LNCAP (cell line): ENCODE data around the gene SUSD4.

Experiments used
- TF ChIP-seq, protein P1 (sequence below): fragments of 450-650 bp; IDR thresholded peaks from 2 replicates; pipeline ENCODE4 v1.5.1; 2017; ENCODE audit warnings: mild to moderate bottlenecking

SUSD4 gene

DNA sequence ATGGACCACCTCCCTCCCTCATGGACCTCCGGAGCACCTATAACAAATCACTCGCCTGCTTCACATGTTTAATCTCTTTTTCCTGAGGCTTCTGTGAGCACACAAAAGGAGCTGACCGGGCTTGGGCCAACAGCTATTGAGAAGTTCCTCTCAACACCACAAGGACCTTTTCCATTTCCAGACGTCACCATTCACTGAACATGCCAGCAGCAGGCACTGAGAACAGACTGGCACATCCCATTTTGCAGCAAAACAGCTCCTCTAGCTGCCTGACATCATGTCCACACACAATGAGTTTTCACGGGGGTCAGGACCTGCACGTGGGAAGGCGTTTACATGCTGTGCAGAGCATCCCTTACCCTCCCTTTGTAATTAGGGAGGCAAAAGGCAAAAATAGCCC is 11.0 kb downstream of the SUSD4 start:
- TF ChIP-seq, protein P1, sequence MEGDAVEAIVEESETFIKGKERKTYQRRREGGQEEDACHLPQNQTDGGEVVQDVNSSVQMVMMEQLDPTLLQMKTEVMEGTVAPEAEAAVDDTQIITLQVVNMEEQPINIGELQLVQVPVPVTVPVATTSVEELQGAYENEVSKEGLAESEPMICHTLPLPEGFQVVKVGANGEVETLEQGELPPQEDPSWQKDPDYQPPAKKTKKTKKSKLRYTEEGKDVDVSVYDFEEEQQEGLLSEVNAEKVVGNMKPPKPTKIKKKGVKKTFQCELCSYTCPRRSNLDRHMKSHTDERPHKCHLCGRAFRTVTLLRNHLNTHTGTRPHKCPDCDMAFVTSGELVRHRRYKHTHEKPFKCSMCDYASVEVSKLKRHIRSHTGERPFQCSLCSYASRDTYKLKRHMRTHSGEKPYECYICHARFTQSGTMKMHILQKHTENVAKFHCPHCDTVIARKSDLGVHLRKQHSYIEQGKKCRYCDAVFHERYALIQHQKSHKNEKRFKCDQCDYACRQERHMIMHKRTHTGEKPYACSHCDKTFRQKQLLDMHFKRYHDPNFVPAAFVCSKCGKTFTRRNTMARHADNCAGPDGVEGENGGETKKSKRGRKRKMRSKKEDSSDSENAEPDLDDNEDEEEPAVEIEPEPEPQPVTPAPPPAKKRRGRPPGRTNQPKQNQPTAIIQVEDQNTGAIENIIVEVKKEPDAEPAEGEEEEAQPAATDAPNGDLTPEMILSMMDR = no peak

DNA sequence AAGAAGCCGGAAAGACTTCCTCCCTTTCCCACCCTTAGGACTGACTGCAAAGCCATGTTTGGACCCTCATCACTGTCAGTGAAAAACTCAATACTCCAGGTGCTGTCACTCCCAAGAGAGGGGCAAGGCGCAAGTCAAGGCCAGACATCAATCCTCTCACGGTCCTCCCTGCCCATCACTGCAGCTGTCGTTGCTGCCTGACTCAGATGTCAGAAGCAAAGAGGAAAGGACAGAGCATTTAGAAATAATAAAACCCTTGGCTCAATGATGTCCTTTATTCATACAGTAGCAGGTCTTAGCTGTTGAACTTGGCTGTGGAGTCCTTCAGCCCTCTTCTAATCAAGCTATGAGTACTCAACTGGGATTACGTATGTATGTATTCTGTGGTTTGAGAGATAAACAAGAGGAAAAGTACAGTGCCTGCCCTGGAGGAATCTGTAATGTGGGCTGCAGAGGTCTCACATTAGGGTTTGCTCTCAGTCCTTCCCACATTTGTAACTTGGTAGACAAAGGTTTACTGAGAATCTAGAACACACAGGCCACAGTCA is 13.5 kb downstream of the SUSD4 start:
- TF ChIP-seq, protein P1 = no peak

DNA sequence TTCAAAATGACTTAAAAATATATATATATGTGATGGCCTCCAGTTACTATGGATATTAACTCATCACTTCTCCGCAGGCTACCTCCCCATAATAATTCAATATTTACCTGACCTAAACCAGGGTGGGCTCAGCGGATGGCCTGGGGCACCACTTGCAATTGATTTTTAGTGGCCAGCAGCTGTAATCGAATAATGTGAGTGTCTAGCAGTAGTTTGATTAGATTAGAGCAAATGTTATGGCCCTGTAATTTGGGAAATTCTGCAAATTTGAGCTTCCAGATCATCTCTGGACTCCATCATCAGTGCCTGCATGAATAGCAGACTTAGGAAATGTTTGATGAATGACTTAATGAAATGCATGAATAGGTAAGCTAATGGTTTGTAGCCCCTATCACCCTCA is 14.7 kb downstream of the SUSD4 start:
- TF ChIP-seq, protein P1 = no peak

DNA sequence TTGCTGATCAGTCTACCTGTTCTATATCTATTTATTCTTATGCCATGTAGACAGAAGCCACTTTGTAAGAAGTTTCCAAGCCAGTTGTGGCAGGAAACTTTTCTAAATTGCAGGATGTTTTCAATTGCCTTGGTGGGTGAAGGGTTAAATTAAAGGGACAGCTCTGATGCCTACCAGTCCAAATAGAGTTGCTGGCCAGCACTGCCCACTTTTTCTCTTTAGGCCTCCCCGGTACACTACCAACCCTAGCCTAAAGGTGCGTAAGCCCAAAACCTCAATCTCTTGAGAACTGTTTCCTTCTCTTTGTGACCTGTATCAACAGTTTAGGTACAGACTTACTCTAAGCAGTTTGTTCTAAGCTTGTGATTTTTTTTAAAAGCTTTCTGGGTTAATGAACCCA is 15.5 kb downstream of the SUSD4 start:
- TF ChIP-seq, protein P1 = no peak

DNA sequence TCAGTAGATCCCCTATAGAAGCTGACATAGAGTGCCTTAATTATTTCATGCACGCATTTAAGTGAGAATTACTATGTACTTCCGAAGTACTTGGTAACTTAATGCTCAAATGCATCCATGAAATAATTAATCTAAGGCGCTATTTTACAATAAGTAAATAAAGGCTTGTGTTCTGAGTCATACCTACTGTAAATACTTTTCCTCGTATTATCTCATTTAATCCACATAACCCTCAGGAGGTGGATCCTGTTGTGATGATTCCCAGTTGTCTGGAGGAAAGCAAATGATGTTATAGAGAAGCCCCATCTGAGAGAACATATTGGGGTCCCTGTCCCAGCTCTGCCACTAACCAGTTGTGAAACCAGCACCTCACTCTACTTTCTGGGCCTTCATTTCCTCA is 16.4 kb downstream of the SUSD4 start:
- TF ChIP-seq, protein P1 = no peak

DNA sequence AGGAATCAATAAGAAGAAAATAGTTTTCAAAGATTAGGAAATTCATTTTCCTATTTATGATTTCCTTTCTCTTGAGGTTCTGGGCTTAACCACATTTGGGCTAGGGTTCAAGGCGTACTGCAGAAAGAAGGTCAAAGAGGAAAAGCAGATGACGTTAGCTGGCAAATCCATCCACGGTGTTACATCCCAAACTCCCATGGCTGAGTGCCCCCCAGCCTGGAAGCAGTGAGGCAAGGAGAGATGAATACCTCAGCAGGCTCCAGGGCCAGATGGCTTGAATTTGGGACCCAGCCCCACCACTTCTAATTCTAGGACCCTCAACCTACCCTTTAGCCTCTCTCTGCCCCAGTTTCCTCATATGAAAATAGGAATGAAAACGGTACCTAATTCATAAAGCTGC is 17.7 kb downstream of the SUSD4 start:
- TF ChIP-seq, protein P1 = no peak

DNA sequence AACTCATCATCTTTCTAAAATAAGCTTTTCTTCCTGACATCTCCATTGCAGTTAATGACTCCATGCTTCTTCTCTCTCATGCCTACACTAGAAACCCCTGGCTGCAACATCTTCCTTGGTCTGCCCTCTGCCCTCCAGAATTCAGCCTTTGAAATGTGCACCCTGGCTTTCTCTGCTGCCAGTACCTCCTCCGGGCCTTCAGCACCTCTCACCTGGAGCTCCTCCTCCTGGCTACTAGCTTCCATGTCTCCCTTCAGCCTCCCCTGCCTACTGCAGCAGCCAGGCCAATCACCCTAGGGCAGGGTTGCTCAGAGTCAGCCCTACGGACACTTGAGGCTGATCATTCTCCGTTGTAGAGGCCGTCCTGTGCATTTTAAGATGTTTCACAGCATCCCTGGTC is 18.3 kb downstream of the SUSD4 start:
- TF ChIP-seq, protein P1 = no peak

DNA sequence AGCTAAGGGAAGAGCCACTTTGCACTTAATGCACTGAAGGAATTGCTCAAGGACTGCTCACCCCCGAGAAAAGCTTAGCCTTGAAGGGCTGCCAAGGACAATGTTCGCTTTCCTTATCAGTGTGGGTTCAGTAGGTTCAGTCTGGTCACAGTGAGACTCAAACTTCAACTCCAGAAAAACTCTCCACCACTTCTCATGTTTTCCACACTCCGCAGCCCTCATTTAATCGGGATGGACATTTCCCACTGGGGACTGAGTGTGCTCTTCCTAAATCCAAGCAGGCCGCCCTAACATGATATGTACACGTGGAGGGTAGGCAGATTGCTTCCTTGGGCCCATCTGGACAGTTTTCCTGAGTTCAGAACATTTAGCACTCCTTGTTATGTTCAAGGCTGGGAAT is 19.5 kb downstream of the SUSD4 start:
- TF ChIP-seq, protein P1 = no peak
